SJCRH30 (cell line): ENCODE data around the gene PTOV1. TPM values are rescaled to one million over a fixed set of nuclear protein-coding genes. Genes with fewer than 3 reads are reported as not detected.
A peak's percentile ranks its signal among the peaks of the same experiment; 100 is the strongest.

Experiments used
- DNase-seq, 2 experiments: peaks; one replicate each; pipeline ENCODE4 v3.0.0-alpha.2; 2015 to 2020
- H3K27ac ChIP-seq: fragments of 250-450 bp; sonication (Bioruptor Pico); 2 replicates; pipeline ENCODE4 v1.5.1; 2020; ENCODE audit warnings: mild to moderate bottlenecking, moderate library complexity
- H3K27me3 ChIP-seq: fragments of 250-450 bp; sonication (Bioruptor Pico); 2 replicates; pipeline ENCODE4 v1.5.1; 2020; ENCODE audit warnings: mild to moderate bottlenecking, moderate library complexity
- H3K36me3 ChIP-seq: fragments of 250-450 bp; sonication (Bioruptor Pico); 2 replicates; pipeline ENCODE4 v1.5.1; 2020; ENCODE audit warnings: mild to moderate bottlenecking, moderate library complexity
- H3K4me1 ChIP-seq: fragments of 250-450 bp; sonication (Bioruptor Pico); 2 replicates; pipeline ENCODE4 v1.5.1; 2020; ENCODE audit warnings: mild to moderate bottlenecking, moderate library complexity
- H3K4me3 ChIP-seq: fragments of 250-450 bp; sonication (Bioruptor Pico); 2 replicates; pipeline ENCODE4 v1.5.1; 2020; ENCODE audit warnings: mild to moderate bottlenecking, moderate library complexity
- H3K9me3 ChIP-seq: fragments of 250-450 bp; sonication (Bioruptor Pico); replicated peaks from 2 replicates; pipeline ENCODE4 v1.5.1; 2020; ENCODE audit warnings: mild to moderate bottlenecking, moderate library complexity
- total RNA-seq: library from RNA; depleted of rRNA; stranded (reverse); fragments of >200 nt; shearing (Covaris generic); gene quantifications from 2 replicates; pipeline ENCODE4 v1.2.3, GENCODE V29; 2014; rRNA removed

Gene PTOV1
- total RNA-seq = 77.1 and 91.2 TPM in 2 replicates

DNA sequence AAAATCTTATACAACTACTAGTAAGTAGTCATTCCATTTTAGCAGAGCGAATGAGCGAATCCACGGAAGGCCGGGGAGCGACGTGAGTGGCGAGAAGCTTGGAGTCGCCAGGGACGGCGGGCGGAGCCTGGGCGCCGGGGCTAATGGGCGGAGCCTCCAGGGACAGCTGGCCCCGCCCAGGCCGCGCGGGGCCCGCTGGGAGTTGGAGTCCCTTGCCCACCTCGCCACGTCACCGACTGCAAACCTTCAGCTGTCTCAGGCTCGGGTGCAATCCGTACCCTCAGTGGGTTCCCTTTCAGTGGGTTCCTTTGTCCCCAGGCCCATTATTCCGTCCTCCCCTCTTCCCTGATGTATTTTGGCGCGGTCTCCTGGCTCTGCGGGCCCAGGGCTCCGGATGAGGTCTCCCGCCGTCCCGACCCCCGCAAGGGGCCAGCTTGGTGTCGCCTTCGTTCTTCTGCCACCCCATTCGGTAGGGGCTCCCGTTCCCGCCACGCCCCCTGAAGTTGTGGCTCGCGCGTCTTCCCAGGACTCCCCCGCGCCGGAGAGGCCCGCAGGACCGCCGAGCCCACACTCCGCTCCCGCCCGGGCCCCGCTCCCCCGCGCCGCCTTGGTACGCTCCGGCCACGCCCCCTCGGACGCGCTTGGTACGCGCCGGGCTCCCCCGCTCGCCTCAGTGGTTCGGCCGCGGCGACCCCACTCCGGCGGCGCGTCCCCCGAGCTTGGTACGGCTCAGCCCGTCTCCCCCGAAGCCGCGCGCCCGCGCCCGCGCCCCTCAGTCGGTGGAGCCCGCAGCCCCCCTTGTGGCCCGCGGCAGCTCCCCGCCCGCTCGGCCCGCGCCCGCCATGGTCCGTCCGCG, at the start of gene PTOV1:
PTOV1 (plus strand) TSS at position 673 of the 856 bp plus-strand sequence.
- no peaks in the 10 kb centered on the region; the same call in 1 of the 2 replicates for H3K4me1 ChIP-seq
- H3K4me3 ChIP-seq = peak within 1 kb of the TSS; percentile 90
- no peaks in the 10 kb centered on the region for H3K9me3 ChIP-seq
- peaks cover 10% of the 10 kb centered on the region for H3K36me3 ChIP-seq
- peak; percentile 89 to 94 for DNase-seq
- no peaks in the 10 kb centered on the region for H3K27me3 ChIP-seq
- H3K27ac ChIP-seq = peak within 1 kb of the TSS; percentile 97

DNA sequence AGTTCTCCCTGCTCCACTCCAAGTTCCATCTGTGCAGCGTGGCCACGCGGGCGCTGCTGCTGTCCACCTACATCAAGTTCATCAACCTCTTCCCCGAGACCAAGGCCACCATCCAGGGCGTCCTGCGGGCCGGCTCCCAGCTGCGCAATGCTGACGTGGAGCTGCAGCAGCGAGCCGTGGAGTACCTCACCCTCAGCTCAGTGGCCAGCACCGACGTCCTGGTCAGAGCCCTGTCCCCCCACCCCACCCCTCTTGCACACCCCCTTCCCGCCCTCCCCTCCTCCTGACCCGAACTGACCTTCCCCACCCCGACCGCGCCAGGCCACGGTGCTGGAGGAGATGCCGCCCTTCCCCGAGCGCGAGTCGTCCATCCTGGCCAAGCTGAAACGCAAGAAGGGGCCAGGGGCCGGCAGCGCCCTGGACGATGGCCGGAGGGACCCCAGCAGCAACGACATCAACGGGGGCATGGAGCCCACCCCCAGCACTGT, 49.5 kb upstream of the PTOV1 start:
- no peak for DNase-seq
- no peak overlapping the region for H3K27ac ChIP-seq
- H3K27me3 ChIP-seq = no peaks in the 10 kb centered on the region
- no peak overlapping the region for H3K4me3 ChIP-seq
- H3K36me3 ChIP-seq = peaks cover 63% of the 10 kb centered on the region
- H3K9me3 ChIP-seq = no peaks in the 10 kb centered on the region
- H3K4me1 ChIP-seq = no peaks in the 10 kb centered on the region

DNA sequence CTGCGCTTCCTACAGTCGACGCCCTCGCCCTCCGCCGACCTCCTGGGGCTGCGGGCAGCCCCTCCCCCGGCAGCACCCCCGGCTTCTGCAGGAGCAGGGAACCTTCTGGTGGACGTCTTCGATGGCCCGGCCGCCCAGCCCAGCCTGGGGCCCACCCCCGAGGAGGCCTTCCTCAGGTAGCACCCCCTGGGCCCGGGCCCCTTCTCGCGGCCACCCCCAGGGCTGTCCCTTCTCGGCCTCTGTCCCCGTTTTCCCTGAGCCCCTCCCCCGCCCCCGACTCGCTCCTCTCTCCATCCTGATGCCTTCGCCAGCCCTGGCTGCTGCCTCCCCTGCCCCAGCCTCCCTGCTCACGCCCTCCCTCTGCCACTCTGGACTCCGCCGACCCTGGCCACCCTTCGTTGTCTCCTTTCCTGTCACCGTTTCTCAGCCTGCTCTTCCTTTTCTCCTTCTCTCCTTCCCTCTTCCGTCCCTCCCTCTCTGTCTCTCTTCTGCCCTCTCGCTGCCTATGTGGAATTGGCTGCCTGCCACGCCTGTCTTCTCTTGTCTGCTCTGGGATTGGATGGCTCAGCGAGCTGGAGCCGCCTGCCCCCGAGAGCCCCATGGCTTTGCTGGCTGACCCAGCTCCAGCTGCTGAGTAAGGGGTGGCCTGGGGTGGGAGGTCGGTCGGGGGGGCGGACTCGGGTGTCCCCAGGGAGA, 48.8 kb upstream of the PTOV1 start:
- Histone ChIP-seq H3K4me3 (no peak overlapping the region), H3K27ac (no peak overlapping the region), H3K27me3 (no peaks in the 10 kb centered on the region), H3K36me3 (peaks cover 57% of the 10 kb centered on the region), H3K9me3 (no peaks in the 10 kb centered on the region), H3K4me1 (no peaks in the 10 kb centered on the region)
- DNase-seq = peak; percentile 55 to 59

DNA sequence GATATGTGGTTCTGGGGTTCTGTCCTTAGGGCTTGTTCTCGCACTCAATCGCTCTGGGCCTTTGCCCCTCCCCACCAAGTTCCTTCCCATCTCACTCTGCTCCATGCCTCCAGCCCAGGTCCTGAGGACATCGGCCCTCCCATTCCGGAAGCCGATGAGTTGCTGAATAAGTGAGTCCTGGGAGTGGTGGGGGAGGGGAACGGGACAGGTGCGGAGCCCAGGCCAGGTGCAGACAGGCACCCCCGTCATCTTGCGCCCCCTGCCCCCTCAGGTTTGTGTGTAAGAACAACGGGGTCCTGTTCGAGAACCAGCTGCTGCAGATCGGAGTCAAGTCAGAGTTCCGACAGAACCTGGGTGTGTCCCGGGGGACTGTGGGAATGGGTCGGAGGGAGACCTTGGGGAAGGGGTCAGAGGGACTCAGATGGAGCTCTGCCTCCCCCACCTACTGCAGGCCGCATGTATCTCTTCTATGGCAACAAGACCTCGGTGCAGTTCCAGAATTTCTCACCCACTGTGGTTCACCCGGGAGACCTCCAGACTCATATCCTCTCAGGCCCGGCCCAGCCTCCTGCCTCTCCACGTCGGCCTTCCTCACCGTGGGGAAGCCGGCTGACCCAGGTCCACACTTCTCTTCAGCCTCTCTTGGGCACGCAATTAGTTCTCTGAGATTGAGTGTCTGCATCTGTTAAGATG, 48.0 kb upstream of the PTOV1 start:
- Histone ChIP-seq H3K9me3 (no peaks in the 10 kb centered on the region), H3K27ac (no peak overlapping the region), H3K4me1 (no peaks in the 10 kb centered on the region), H3K27me3 (no peaks in the 10 kb centered on the region), H3K36me3 (peaks cover 54% of the 10 kb centered on the region), H3K4me3 (no peak overlapping the region)
- DNase-seq = no peak

DNA sequence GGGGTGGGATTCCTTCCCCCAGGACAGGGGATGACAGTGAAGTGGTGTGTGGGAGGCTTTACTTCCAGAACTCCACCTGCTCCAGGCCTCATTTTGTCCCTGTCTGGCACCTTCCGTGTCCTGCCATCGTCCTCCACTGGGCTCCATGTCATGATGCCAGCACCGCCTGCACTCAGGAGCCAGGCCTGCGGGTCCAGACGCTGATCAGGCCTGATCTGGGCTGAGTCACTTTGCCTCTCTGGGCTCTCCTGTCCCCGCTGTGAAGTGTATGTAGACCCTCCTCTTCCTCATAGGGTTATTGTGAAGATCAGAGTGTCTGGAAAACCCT, 47.5 kb upstream of the PTOV1 start:
- Histone ChIP-seq H3K27me3 (no peaks in the 10 kb centered on the region), H3K36me3 (peaks cover 54% of the 10 kb centered on the region), H3K27ac (no peak overlapping the region), H3K9me3 (no peaks in the 10 kb centered on the region), H3K4me1 (no peaks in the 10 kb centered on the region), H3K4me3 (no peak overlapping the region)
- DNase-seq = no peak

DNA sequence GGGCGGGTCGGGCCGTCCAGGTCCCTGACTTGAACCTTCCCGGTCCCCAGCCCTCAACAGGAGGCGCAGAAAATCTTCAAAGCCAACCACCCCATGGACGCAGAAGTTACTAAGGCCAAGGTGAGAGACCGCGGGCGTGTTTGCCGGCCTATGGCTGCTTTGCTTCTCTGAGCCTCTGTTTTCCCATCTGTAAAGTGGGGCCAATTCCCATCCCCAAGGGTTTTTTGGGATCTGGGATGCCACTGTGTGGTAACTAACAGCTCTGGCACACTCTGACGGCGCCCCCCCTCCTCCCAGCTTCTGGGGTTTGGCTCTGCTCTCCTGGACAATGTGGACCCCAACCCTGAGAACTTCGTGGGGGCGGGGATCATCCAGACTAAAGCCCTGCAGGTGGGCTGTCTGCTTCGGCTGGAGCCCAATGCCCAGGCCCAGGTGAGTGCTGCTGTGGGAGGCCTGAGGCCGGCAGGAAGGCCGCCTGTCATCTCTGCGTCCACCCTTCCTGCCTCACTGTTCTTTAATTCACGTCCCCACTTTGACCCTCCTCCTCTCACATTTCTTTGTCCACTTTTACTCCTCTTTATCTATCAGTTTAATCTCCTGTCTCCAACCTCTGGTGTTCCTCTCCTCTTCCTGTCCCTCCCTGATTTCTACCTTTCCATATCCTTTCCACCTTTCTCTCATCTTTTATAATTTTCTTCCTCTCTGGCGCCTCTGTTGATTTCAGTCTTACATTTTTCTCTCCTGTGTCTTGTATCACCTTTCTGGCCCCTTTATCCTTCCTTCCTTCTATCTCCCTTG, 44.9 kb upstream of the PTOV1 start:
- DNase-seq = no peak
- no peak overlapping the region for H3K4me3 ChIP-seq

DNA sequence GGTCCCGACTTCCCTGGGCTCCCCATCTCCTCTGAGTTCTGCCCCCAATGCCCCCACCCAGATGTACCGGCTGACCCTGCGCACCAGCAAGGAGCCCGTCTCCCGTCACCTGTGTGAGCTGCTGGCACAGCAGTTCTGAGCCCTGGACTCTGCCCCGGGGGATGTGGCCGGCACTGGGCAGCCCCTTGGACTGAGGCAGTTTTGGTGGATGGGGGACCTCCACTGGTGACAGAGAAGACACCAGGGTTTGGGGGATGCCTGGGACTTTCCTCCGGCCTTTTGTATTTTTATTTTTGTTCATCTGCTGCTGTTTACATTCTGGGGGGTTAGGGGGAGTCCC, 44.4 kb upstream of the PTOV1 start:
- H3K9me3 ChIP-seq = no peaks in the 10 kb centered on the region
- H3K27me3 ChIP-seq = no peaks in the 10 kb centered on the region
- H3K4me3 ChIP-seq = no peak overlapping the region
- no peak for DNase-seq
- H3K4me1 ChIP-seq = no peaks in the 10 kb centered on the region
- H3K36me3 ChIP-seq = peaks cover 32% of the 10 kb centered on the region
- H3K27ac ChIP-seq = no peak overlapping the region

More for the DNA sequence above, 44.9 kb upstream of the PTOV1 start:
- no peaks in the 10 kb centered on the region for H3K27me3 ChIP-seq
- H3K36me3 ChIP-seq = peaks cover 32% of the 10 kb centered on the region
- no peaks in the 10 kb centered on the region for H3K4me1 ChIP-seq
- no peak overlapping the region for H3K27ac ChIP-seq
- H3K9me3 ChIP-seq = no peaks in the 10 kb centered on the region

DNA sequence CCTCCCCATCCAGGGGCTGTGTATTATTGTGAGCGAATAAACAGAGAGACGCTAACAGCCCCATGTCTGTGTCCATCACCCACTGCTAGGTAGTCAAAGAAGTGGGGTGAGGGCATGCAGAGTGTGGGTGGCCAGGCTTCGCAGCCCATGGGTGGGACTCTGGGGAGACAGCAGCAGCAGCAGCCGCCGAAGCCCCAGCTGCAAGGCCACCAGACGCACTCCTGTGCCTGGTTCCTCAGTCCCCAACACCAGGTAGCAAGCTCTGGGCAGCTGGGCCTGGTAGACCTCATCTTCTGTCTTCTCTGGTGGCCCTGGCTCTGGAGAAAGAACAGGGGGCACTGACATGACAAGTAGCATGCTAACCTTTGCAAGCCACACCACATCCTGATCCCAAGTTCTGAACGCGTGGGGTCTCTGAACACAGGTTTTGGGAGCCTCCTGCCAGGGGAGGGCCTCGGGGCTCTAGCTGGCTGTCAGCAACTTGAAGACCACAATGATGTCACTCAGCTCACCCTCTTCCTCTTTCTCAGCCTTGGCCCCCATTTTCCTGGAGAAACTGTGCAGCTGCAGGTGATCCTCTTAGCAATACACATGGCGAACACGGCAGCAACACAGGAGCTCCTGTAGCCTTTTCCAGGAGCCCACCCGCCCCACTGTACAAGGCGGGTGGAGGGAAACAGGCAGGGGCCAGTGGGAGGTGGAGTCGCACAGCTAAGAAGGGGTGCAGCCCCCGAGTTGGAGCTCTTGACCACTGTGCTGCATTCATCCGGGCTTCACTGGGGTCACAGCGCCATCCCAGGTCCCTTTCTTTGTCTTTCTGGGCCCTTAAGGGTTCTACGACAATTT, 43.7 kb upstream of the PTOV1 start:
- no peak overlapping the region for H3K27ac ChIP-seq
- H3K4me1 ChIP-seq = no peaks in the 10 kb centered on the region
- H3K4me3 ChIP-seq = no peak overlapping the region
- H3K27me3 ChIP-seq = no peaks in the 10 kb centered on the region
- no peak for DNase-seq
- H3K36me3 ChIP-seq = peaks cover 32% of the 10 kb centered on the region
- no peaks in the 10 kb centered on the region for H3K9me3 ChIP-seq

DNA sequence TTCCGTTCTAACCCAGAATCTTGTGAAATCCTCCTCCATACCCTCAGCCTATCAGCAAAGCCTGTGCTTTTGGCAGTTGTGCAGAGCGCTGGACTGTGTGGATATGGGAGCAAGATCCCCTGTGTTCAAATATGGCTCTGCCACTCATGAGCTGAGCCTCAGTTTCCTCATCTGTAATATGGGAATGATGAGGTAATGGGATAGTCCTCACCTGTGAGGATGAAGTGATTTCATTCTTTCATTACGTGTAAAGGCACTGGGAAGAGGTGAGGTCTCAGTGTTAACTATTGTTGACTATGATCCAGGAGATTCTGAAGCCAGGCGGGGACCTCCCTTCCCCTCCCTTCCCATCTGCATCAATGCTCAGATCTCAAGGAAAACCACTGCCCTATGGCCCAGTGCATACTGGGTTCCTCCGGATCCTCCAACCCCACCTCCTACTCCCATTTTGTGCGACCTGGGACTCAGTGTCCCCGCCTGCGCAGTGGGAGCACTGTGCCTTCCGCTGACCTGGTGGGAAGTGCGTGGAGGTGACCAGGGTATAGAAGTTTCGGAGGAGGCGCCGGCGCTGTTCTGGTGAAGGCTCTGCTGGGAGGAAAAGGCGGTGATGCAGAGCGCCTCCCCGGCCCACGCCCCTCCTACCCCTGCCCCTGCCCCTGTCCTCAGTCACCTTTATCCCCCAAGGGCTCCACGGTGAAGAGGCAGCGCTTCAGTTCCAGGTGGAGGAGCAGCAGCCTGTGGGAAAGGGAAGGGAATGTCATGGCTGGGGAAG, 42.9 kb upstream of the PTOV1 start:
- Histone ChIP-seq H3K27me3 (no peaks in the 10 kb centered on the region), H3K4me1 (no peaks in the 10 kb centered on the region), H3K4me3 (no peak overlapping the region), H3K36me3 (peaks cover 26% of the 10 kb centered on the region), H3K9me3 (no peaks in the 10 kb centered on the region), H3K27ac (no peak overlapping the region)
- DNase-seq = no peak

DNA sequence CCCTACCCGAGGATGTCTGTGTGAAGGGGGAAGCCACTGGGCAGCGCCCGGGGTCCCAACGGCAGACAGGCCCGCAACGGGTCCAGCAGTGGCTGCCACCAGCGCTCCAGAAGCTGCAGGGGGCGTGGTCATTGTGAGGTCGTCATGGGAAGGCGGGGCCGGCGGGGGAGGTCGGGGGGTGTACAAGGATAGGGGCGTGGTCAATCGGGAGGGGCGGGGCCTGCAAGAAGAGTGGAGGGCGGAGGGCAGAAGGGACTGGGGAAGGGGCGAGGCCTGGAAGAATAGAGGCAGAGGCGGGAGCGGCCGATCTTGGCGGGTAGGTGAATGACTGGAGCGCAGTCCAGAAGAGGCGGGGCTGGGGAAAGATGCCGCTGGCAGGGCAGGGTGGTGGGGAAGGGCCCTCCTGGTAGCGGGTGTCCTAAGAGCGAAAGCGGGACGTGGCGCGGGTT, 42.2 kb upstream of the PTOV1 start:
- H3K4me1 ChIP-seq = no peaks in the 10 kb centered on the region
- H3K27me3 ChIP-seq = no peaks in the 10 kb centered on the region
- H3K9me3 ChIP-seq = no peaks in the 10 kb centered on the region
- H3K4me3 ChIP-seq = no peak overlapping the region
- H3K36me3 ChIP-seq = peaks cover 20% of the 10 kb centered on the region
- DNase-seq = peak; percentile 35 to 57
- no peak overlapping the region for H3K27ac ChIP-seq

DNA sequence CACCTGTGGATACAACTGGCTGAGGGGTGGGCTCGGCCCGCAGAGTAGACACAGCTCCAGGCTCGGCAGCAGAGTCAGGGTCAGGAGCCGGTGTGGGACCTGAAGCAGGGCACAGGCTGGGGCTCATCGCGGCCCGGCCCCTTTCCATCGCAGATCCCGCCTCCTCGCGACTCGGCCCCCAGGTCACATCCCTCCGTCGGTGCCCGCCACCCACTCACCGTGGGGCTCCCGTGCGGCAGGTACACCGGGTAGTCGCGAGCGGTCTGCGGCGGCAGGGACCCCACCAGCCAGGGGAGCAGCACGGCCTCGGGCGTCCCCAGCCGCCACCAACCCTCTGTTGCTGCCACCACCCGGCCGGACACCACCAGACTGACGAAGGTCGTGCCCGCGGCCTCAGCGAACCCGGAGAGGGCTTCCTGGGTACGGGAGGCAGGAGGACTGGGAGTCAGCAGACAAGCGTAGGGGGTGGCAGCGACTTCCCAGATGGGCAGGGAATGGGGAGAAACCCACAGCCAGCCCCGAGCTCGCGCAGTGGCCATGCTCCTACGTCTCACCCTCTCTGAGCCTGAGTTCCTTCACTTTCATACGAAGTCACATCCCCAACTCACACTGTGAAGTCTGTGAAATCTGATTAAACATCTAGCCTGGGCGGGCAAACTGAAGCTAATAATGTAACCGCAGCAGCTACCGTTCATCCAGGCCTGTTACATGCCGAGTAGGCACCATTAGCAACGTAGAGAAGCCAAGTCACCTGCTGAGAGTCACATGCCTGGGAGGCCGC, 41.6 kb upstream of the PTOV1 start:
- no peak for DNase-seq
- peaks cover 3% of the 10 kb centered on the region; the same call in 1 of the 2 replicates for H3K4me1 ChIP-seq
- H3K27me3 ChIP-seq = no peaks in the 10 kb centered on the region
- no peak overlapping the region for H3K4me3 ChIP-seq
- no peaks in the 10 kb centered on the region for H3K9me3 ChIP-seq
- H3K27ac ChIP-seq = no peak overlapping the region
- peaks cover 19% of the 10 kb centered on the region for H3K36me3 ChIP-seq

DNA sequence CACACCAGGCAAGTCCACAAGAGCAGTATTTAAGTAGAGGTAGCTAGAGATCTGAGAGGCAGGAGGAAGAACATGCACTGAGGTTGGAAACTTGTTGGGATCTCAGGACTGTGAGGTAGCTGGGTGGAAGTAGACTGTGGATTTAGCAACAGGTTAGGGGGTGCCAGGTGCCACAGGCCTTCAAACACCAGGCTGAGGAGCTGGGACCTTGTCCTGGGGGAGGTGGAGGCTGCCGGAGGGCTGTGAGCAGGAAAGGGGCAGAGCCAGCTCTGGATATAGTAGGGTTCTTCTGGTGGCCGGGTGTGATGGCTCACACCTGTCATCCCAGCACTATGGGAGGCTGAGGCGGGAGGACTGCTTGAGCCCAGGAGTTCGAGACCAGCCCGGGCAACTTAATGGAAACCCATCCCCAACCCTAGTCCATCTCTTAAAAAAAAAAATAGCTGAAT, 41.0 kb upstream of the PTOV1 start:
- no peak for DNase-seq
- no peak overlapping the region for H3K4me3 ChIP-seq

More for the DNA sequence above, 41.0 kb upstream of the PTOV1 start:
- peaks cover 13% of the 10 kb centered on the region for H3K36me3 ChIP-seq
- no peaks in the 10 kb centered on the region for H3K27me3 ChIP-seq
- no peaks in the 10 kb centered on the region for H3K9me3 ChIP-seq
- H3K27ac ChIP-seq = no peak overlapping the region
- peaks cover 3% of the 10 kb centered on the region; the same call in 1 of the 2 replicates for H3K4me1 ChIP-seq
